HG03558 (cell line): Measurements from ENCODE around the gene HMGN4.
"Not testable (repeated sequence)": the region's sequence is repeated elsewhere in the genome, so short reads cannot be mapped to it uniquely, and the experiment has no call there.

ENCODE experiments used
- ATAC-seq: cut with Tn5 transposase; IDR thresholded peaks from one replicate; pipeline ENCODE4 v1.9.1; 2021; ENCODE audit warnings: moderate number of reproducible peaks; ENCODE audit not compliant: unreplicated experiment; ENCODE audit errors: extremely low read depth

The HMGN4 gene

GRCh38 chr6:26521600-26522391 lies 16.4 kb upstream of the HMGN4 start:
- ATAC-seq = peak; percentile 45

- ATAC-seq = not testable (repeated sequence)
These were observed 15.5 kb upstream of the HMGN4 start for GRCh38 chr6:26522486-26523228.

GRCh38 chr6:26524314-26524713 lies 13.9 kb upstream of the HMGN4 start:
- not testable (repeated sequence) for ATAC-seq

- ATAC-seq = no peak
These were observed 13.3 kb upstream of the HMGN4 start for GRCh38 chr6:26524722-26525370.

- ATAC-seq = no peak
These were observed 12.3 kb upstream of the HMGN4 start for GRCh38 chr6:26525838-26526237.

- ATAC-seq = no peak
These were observed 11.2 kb upstream of the HMGN4 start for GRCh38 chr6:26526928-26527327.

GRCh38 chr6:26530203-26530602 lies 8.0 kb upstream of the HMGN4 start:
- ATAC-seq = no peak

GRCh38 chr6:26531897-26532296 lies 6.3 kb upstream of the HMGN4 start:
- no peak for ATAC-seq

GRCh38 chr6:26532699-26533531 lies 5.3 kb upstream of the HMGN4 start:
- ATAC-seq = no peak

GRCh38 chr6:26533532-26533931 lies 4.6 kb upstream of the HMGN4 start:
- no peak for ATAC-seq

- no peak for ATAC-seq
These were observed 3.3 kb upstream of the HMGN4 start for GRCh38 chr6:26534681-26535465.

GRCh38 chr6:26536571-26537159 lies 1.5 kb upstream of the HMGN4 start:
- no peak for ATAC-seq

- ATAC-seq = peak; percentile 29
These were observed 863 bp upstream of the HMGN4 start for GRCh38 chr6:26537160-26537845.

GRCh38 chr6:26538572-26538902 lies 371 bp downstream of the HMGN4 start:
- no peak for ATAC-seq

- ATAC-seq = no peak
These were observed 977 bp downstream of the HMGN4 start for GRCh38 chr6:26539071-26539615.

GRCh38 chr6:26541579-26541978 lies 3.4 kb downstream of the HMGN4 start:
- no peak for ATAC-seq

- ATAC-seq = no peak
These were observed 5.8 kb downstream of the HMGN4 start for GRCh38 chr6:26543953-26544352.

- no peak for ATAC-seq
These were observed 6.3 kb downstream of the HMGN4 start for GRCh38 chr6:26544473-26544872.
